Measurements from ENCODE around the gene CD79A.

CD79A gene

DNA sequence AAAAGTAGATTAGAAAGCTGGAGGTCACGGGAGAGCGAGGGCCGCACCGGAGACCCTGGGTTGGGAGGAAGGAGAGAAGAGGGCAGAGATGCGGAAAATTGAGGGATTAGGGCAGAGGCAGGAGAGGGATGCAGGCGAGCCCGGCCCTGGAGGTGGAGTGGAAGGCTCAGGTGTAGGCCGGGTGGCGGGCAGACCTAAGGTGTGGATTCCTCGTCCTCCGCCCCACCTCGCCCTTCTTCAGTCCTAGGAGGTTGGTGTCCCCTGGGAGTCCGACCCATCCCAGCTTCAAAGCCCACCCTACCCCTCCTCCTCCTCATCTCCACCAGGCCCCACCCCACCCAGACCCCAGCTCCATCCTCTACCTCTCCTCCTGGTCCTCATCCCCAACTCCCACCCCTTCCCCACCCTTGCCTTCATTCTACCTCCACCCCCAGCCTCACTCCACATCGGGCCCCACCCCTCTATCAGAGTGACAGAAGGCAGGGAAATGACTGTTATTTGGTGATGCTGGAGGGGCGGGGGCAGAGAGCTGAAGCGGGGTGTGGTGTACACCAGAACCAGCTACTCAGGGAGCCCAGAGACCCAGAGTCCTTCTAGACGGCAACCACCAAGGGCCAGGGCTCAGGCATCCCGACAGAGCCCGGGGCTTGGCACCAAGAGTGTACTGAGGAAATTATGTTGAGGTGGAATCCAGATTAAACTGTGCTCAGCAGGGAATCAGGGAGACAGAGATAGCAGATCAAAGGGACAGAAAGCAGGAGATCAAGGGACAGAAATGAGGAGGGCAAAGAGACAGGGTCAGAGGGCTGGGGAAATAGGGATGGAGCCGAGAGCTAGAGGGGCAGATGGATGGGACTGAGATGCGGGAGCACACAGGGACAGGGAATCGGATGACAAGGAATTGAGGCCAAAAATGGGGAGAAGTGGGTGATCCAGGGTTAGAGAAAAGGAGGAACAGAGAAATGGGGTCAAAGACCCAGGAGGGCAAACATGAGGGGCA lies 44.8 kb downstream of the CD79A start:
- no peak for DNase-seq

DNA sequence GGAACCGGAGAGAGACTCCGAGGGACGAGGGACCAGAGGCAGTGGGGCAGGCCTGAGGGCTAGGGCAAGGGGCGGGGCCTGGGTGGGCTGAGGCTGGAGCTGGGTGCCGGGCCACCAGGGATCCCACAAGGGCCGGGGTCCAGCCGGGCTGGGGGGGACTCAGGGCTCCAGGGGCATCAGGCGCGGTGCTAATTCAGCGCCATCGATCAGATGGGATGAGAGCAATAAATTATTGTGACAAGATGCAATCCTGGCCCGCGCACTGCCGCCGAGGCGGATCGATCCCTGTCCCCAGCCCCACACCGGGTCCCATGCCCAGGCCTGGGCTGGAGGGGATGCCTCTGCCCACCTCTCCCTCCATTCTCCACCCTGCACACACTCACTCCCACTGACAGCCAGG lies 45.5 kb downstream of the CD79A start:
- DNase-seq: no peak

DNA sequence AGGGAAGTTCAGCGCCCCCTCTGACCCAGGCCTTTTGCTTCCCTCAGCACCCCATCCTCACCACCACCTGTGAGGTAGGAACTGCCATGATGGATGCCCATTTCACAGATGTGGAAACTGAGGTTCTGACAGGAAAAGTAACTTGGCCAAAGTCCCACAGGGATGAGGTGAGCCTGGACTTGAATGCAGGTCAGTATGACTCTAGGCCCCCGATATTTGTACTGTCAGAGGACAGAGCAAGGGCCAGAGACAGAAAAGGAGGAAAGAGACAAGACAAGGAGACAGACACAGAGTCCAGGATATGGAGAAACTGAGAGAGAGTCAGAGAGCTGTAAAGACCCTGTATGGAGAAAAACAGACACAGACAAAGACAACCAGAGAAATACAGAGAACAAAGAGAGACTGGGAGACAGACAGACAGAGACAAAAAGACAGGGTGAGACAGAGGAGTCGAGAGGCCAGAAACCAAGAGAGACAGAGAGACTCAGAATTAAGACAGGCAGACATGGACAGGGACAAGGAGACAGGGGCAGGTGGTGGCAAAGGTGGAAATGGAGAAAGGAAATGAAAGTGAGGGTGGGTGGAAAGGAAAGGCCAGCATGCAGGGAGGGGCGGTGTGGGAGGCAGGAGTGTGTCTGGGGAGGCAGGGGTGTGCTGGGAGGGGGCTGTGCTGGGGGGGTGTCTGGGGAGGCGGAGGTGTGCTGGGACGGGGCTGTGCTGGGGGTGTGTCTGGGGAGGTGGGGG lies 46.1 kb downstream of the CD79A start:
- no peak for DNase-seq

DNA sequence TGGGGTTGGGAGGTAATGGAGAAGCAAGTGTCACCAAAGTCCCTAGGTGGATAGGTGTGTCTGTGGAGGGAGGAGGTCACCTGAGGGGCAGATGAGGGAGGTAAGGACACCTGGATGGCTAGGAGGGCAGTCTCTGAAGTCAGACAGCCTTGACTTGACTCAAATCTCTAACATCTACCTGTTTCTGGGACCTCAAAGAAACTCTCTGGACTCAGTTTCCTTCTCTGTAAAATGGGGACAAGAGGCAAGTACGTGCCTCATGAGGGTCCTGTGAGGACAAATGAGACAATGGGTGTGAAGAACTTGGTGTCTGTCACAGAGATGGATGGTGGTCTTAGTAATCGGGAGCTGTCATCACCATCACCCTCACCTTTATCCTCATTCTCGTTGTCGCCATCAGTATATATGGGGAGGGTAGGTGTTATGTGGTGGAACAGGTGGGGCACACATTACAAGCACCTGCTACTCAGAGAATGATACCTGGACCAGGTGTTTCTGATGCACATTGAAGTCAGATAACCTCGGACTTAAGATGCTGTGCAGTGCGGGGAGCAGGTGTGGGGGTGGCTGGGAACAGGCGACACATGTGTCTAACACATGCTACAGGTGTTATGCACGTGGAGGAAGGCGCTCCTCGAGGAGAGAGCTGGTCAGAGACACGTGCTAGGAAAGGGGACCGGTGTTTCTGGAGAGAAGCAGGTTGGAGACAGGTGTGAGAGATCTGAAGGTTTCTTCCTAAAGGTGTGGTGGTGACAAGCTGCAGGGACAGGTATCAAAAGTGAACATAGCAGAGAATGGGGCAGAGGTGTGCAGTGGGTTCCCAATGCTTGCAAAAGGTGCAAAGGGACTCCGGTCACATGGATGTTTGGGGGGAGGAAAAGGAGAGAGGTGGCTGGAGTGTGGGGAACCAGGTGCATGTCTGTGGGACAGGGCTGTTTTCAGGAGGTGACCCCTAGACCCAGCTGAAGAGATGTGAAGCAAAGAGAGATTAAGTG lies 47.4 kb downstream of the CD79A start:
- DNase-seq: no peak

DNA sequence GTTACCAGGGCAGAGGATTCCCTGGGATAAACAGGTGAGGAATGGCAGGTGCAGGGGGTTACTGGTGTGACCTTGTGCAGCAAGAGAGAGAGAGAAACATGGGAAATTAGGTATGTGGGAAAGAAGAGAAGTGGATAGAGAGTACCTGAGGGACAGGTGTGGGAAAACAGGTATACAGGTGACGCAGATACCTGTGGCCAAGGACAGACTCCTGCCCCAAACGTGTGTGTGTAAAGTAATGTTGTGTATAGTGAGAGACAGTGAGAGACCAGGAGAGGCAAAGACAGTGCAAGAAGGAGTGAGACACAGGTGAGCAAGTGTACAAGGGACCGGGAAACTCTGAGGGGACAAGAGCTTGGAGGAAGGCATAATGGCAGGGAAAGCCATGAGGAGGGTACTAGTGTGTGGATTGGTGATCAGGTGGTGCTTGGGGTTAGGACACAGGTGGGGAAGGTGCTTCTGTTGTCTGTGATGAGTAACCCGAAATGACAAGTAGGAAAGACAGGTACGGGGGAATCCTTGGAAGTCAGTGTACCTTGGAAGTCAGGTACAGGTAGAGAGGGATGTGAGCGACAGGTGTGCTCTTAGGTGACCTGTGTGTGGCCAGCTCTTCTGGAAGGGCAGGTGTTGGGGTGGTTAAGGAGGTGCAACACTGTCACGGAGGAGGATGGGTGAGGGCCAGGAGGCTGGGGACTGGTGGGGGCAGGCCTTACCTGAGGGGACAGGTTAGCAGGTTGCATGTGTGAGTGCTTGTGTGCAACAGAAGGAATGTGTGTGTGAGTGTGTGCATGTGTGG lies 48.3 kb downstream of the CD79A start:
- DNase-seq: no peak

DNA sequence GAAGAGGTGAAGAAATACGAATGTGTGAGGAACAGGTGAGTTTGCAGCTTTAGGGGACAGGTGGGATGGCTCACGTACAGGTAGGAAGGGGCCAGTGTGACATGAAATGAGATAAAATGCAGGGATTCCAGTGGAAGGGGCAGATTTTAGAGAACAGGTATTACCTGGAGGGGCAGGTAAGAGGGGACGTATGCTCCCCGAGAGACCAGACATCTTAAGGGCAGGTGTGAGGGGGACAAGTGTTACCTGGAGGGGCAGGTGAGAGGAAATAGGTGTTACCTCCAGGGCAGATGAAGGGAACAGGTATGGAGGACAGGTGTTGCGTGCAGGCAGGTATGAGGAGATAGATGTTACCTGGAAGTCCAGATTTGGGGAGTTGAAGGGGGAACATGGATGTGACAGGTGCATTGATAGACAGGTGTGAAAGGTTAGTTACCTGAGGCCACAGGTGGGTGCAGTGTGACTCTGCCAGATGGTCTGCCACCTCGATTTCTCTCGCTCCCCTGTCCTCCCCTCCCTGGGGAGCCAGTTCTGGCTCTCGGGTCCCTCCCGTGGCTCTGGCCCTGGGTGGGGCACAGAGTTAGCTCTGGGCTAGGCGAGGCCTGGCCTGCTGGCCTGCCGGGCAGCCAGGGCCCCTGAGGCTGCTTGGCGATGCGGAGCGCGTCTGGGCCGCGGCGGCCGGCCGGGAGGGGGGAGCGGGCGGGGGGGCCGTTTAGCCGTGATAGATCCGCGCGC lies 49.1 kb downstream of the CD79A start:
- DNase-seq: no peak

DNA sequence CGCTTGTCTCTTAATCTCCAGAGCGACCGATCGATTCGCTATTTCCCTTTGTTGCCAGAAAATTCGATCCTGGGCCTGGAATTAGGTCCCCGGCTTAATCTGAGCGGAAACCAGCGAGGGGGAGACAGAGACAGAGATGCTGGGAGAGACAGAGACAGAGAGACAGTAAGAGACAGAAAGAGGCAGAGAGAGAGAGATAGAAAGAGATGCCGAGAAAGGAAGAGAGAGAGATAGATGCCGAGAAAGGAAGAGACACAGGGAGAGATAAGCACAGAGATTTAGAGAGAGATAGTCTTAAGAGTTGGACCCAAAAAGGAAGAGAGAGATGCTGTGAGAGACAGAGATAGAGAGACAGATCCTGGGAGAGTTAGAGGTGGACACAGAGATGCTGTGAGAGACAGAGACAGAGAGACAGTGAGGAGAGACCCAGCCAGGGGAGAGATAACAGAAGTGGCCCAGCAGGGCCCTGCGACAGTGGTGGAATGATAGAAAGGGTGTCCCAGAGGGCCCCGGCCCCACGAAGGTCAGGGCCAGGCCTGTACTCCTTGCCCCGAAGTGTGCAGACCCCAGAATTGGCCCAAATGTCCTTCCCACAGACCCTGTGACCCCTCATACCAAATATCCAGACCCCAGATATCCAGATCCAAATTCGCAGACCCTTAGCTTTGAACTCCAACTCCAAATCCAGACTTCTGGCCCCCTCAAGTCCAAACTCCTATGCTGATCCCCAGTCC lies 49.9 kb downstream of the CD79A start:
- DNase-seq: no peak

DNA sequence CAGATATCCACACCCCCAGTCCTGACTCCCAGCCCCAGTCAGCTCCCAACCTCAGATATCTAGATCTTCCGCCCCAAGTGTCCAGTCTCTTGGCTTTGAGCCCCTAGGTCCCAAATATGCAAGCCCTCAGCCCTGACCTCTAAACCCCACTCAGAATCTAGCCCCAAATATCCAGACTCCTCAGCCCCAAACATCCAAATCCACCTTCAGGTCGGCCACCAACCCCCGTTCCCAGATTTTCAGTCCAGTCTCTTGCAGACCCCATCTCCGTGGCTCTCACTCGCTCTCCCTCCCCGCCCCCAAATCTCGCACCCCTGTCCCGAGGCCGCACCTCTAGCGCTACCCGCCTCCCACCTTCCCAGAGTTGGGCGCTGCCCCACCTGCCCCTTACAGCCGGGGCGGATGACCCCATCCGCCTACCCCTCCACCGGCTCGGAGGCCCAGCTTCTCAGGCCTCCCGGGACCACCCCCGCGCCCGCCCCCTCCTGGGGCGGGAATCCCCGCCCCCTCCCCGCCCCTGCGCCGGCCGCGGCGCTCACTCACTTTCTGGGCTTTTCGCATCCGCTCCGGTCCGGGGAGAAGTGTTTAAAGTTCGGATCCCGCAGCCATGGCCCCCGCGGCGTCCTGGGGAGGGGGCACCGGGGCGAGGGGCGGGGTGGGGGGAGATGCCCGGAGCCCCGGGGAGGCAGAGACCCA lies 50.6 kb downstream of the CD79A start:
- no peak for DNase-seq

DNA sequence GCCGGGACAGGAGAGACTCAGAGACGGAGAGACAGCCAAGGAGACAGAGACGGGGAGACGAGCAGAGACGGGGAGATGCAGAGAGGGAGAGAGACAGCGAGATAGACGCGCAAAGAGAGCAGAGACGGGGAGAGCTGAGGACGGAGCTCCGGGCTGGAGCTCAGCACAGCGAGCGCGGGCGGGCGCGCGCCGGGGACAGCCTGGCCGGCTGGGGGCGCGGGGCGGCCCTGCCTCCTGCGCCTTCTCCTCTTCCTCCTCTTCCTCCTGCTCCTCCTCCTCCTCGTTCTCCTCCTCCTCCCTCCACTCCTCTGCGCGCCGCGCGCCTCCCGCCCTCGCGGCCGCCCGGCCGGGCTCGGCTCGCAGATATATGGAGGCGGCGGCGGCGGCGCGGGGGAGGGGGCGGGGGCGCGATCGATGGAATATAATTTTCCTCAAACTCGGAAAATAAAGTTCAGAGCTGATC lies 51.2 kb downstream of the CD79A start, which contains the start of gene ERFL:
Gene ERFL, minus strand, starts transcription at position 229 of the 463 bp plus-strand sequence. CDS start 15,530 bp downstream, outside the sequence.
- no peak for DNase-seq

DNA sequence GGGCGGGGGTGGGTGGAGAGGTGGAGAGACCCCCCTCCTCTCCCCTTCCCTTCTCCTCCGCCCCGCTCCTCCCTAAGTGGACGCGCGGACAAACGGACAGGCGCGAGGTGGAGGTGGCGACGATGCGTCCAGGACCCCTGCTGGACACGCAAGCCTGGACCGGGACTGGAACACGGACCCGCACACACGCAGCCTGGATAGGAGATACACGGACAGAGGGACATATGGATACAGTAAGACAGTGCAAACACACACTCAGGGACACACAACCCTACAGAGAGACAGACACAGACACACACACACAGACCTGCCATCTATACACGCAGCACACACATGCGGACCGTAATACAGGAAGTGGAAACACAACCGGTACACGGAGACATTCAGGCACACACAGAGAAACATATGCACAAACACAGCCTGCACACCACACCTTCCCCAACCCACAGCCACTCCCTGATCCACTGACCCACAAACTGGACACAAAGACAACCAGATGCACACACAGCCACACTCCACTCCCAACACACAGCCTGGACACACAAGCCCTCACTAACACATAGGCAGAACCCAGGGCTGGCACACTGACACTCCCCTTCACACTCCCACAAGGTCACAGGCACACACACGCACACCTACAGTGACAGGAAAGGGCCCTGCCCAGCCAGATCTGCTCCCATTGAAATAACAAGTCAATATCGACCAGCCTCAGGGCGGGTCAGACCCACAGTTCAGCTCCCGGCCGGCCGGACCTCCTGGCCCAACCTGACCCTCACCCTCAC lies 51.9 kb downstream of the CD79A start:
- no peak for DNase-seq

DNA sequence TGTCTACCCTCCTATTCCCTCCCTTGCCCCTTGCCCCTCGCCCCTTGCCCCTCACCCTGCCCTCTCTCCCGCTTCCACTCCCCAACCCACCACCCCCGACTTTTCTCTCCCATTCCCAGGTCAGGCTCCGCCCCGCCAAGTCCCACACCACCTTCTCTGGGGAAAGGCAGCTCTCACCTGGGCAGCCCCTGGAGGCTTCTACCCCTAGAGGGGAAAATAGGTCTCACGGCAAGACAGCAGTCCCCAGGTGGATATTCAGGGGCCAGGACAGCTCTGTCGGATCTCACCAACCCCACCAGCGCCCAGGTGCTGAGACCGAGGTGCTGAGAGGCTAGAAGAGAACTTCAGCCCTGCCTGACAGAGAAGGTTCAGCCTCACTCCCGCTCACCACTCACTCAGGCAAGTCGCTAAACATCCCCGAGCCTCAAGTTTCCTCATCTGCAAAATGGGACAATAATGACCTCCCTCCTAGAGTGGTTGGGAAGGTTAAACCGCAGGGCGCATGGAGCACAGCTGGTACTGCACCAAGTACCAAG lies 52.5 kb downstream of the CD79A start:
- no peak for DNase-seq

DNA sequence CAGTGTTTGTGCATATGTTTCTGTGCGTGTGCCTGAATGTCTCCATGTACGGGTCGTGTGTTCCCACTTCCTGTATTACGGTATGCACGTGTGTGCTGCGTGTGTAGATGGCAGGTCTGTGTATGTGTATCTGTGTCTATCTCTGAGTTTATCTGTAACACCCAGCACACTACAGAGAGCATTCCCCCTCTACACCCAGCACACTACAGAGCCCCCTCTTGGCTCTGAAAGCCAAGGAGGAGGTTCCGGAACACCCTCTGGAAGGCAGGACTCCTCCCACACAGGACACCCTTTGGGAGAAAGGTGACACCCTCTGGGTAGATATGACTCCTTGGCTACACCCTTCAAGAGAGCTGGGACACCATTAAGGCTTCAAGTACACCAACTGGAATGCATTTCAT lies 53.2 kb downstream of the CD79A start:
- no peak for DNase-seq
